ENCODE measurements around the gene RETREG3. TPM values are rescaled to one million over a fixed set of nuclear protein-coding genes. Genes with fewer than 3 reads are reported as not detected.

RETREG3 gene
- total and polyA plus RNA-seq, 2 of the 13 experiments (the other 11 are each of a cell fraction or from before 2014, with no cell fraction given) = 47.0 to 55.8 TPM

- in situ Hi-C loops (cut with HindIII; ENCODE audit: extremely low pct_ligation_motif_present, low pct_unique_long_range_greater_than_20kb) (no loop called here), intact Hi-C loops (cut with micrococcal nuclease; ENCODE audit: unreplicated experiment) (no loop called here)
- no peaks in the 10 kb centered on the region for H4K20me1 ChIP-seq (ENCODE audit: insufficient read depth, low read length)
- no peaks in the 10 kb centered on the region for H3K9me3 ChIP-seq (ENCODE audit: low read length)
- ChIA-PET CTCF (ENCODE audit: low intra/inter-chr PET ratio, low total read pairs) (no interaction called here), POLR2A (interaction anchor here (1.3 kb wide), 1 partner anchor 14 kb away, joined by 4 read pairs; the partner anchor contains the start of genes RETREG3 and TUBG1)
- no peak overlapping the region for H3K4me3 ChIP-seq (replicated peaks in 1 of 3; ENCODE audit: insufficient read depth in 1 of 3, low read depth in 2 of 3, low read length in 3 of 3)
- H3K27me3 ChIP-seq (ENCODE audit: control insufficient read depth in 1 of 2, insufficient read depth in 2 of 2, low read length in 2 of 2) = no peaks in the 10 kb centered on the region
- no peaks in the 10 kb centered on the region for H3K36me3 ChIP-seq (replicated peaks in 1 of 2; ENCODE audit: control insufficient read depth in 1 of 2, insufficient read depth in 2 of 2, low read length in 2 of 2)
- no peaks in the 10 kb centered on the region for H3K79me2 ChIP-seq (ENCODE audit: insufficient read depth, low read length)
- no peak overlapping the region for H3K27ac ChIP-seq (ENCODE audit: extremely low read length, insufficient read depth, low read length)
- H2AFZ ChIP-seq (ENCODE audit: low read length) = no peak overlapping the region
- no TSS peak for BruUV-seq (replicated peaks)
- whole genome bisulfite sequencing (ENCODE audit: low lambda C conversion rate) = 5% methylated on average over 2 of the region's 2 CpGs
- FAIRE-seq (no peak), DNase-seq (ENCODE audit: low spot score) (no peak), ATAC-seq (no peak)
- no peak overlapping the region for H3K4me2 ChIP-seq (ENCODE audit: low read depth, low read length)
- no peak overlapping the region for H3K9ac ChIP-seq (ENCODE audit: insufficient read depth, low read depth, low read length)
- TF ChIP-seq ZNF12 (CRISPR knock-in tag; IDR thresholded peaks at IDR 0.05) (no peak), GABPA (IDR thresholded peaks at IDR 0.05; ENCODE audit: low read depth, low read length) (no peak), GABPA (CRISPR knock-in tag; IDR thresholded peaks at IDR 0.05; ENCODE audit: low read depth) (no peak), MTF2 (CRISPR knock-in tag; IDR thresholded peaks at IDR 0.05; ENCODE audit: borderline replicate concordance) (no peak), ZMAT5 (CRISPR knock-in tag; IDR thresholded peaks at IDR 0.05; ENCODE audit: borderline replicate concordance, low read depth) (no peak), ZFP36 (IDR thresholded peaks at IDR 0.05; ENCODE audit: borderline replicate concordance, low read depth, low read length, partially characterized antibody) (no peak), ZBTB10 (CRISPR knock-in tag; IDR thresholded peaks at IDR 0.05; ENCODE audit: borderline replicate concordance) (no peak), ZNF10 (CRISPR knock-in tag; IDR thresholded peaks at IDR 0.05; ENCODE audit: borderline replicate concordance, low read depth) (no peak)
- H3K4me1 ChIP-seq (ENCODE audit: insufficient read depth, low read length) = peaks cover 44% of the 10 kb centered on the region
These were observed 14.1 kb upstream of the RETREG3 start for GRCh38 chr17:42623271-42623670.

Data from HepG2 (cell line).